ENCODE measurements around the gene TEX48.
A peak's percentile ranks its signal among the peaks of the same experiment; 100 is the strongest.

TEX48 gene

GRCh38 chr9:114662081-114662989 is 19.7 kb downstream of the TEX48 start:
- DNase-seq = peak; percentile 36

GRCh38 chr9:114657705-114658104 is 24.3 kb downstream of the TEX48 start, which contains the start of gene TEX53:
Gene TEX53 (minus strand): TSS chr9:114657805. CDS start chr9:114657774, 31 bp downstream.
- no peak for DNase-seq

GRCh38 chr9:114656301-114656700 is 25.7 kb downstream of the TEX48 start:
- no peak for DNase-seq

GRCh38 chr9:114655689-114656088 is 26.3 kb downstream of the TEX48 start:
- no peak for DNase-seq

- DNase-seq = peak; percentile 70
Observed at GRCh38 chr9:114653556-114654159, 28.3 kb downstream of the TEX48 start.

- DNase-seq = no peak
Observed at GRCh38 chr9:114652776-114653555, 29.0 kb downstream of the TEX48 start.

GRCh38 chr9:114643896-114644295 is 38.1 kb downstream of the TEX48 start:
- DNase-seq = no peak

GRCh38 chr9:114643001-114643400 is 39.0 kb downstream of the TEX48 start:
- no peak for DNase-seq

- no peak for DNase-seq
Observed at GRCh38 chr9:114641967-114642366, 40.0 kb downstream of the TEX48 start.

- no peak for DNase-seq
Observed at GRCh38 chr9:114638404-114638803, 43.6 kb downstream of the TEX48 start.

GRCh38 chr9:114634387-114634786 is 47.6 kb downstream of the TEX48 start:
- no peak for DNase-seq

GRCh38 chr9:114633438-114634089 is 48.4 kb downstream of the TEX48 start:
- no peak for DNase-seq

- DNase-seq = no peak
Observed at GRCh38 chr9:114631166-114631565, 50.8 kb downstream of the TEX48 start.

- DNase-seq = no peak
Observed at GRCh38 chr9:114629563-114630090, 52.4 kb downstream of the TEX48 start.

- DNase-seq = no peak
Observed at GRCh38 chr9:114627553-114627952, 54.4 kb downstream of the TEX48 start.

- DNase-seq = no peak
Observed at GRCh38 chr9:114626415-114627020, 55.5 kb downstream of the TEX48 start.

GRCh38 chr9:114624677-114625076 is 57.3 kb downstream of the TEX48 start:
- no peak for DNase-seq

GRCh38 chr9:114621975-114622609 is 59.9 kb downstream of the TEX48 start:
- no peak for DNase-seq

- DNase-seq = no peak
Observed at GRCh38 chr9:114621561-114621960, 60.4 kb downstream of the TEX48 start.

- peak; percentile 49 for DNase-seq
Observed at GRCh38 chr9:114619191-114619761, 62.7 kb downstream of the TEX48 start.
